HL-60 (cell line): ENCODE results near the gene RUBCNL.

Experiments used
- CTCF ChIP-seq: IDR thresholded peaks from one replicate; pipeline ENCODE4 v1.5.1; 2011; ENCODE audit warnings: low read length, control low read depth, inconsistent platforms; ENCODE audit not compliant: insufficient read depth
- GABPA ChIP-seq: IDR thresholded peaks from 2 replicates; pipeline ENCODE4 v1.6.1; 2012; ENCODE audit warnings: low read depth
- POLR2AphosphoS5 ChIP-seq: IDR thresholded peaks from 2 replicates; pipeline ENCODE4 v1.6.1; 2012; ENCODE audit warnings: low read depth

- TF ChIP-seq POLR2AphosphoS5 (no peak), CTCF (no peak), GABPA (no peak)
Observed at GRCh38 chr13:46345866-46346265, 41.2 kb downstream of the RUBCNL start.
